Duodenal mucosa (tissue), 2 donors: ENCODE measurements around the gene MGAT1.

Source experiments
- H3K27ac ChIP-seq: one replicate; pipeline ENCODE4 v1.7.0; 2013; ENCODE audit warnings: low read depth, low read length
- H3K27me3 ChIP-seq, 2 donors: one replicate each; pipeline ENCODE4 v1.7.0; 2013; ENCODE audit warnings: low read length in 2 of 2, control low read depth in 1 of 2; ENCODE audit not compliant: insufficient read depth in 2 of 2, control insufficient read depth in 1 of 2
- H3K36me3 ChIP-seq, 2 donors: one replicate each; pipeline ENCODE4 v1.7.0; 2013; ENCODE audit warnings: low read length in 2 of 2, control low read depth in 1 of 2; ENCODE audit not compliant: insufficient read depth in 2 of 2, control insufficient read depth in 1 of 2
- H3K4me1 ChIP-seq, 2 donors: one replicate each; pipeline ENCODE4 v1.7.0; 2013; ENCODE audit warnings: low read length in 2 of 2, control low read depth in 1 of 2; ENCODE audit not compliant: insufficient read depth in 2 of 2, control insufficient read depth in 1 of 2
- H3K4me3 ChIP-seq, 2 donors: one replicate each; pipeline ENCODE4 v1.7.0; 2013; ENCODE audit warnings: low read length in 2 of 2, low read depth in 1 of 2
- H3K9ac ChIP-seq, 2 donors: one replicate each; pipeline ENCODE4 v1.7.0; 2013; ENCODE audit warnings: low read length in 2 of 2, low read depth in 1 of 2
- H3K9me3 ChIP-seq, 2 donors: one replicate each; pipeline ENCODE4 v1.7.0; 2013; ENCODE audit warnings: low read length in 2 of 2, control low read depth in 1 of 2; ENCODE audit not compliant: control insufficient read depth in 1 of 2

Gene MGAT1

GRCh38 chr5:180802325-180803180 lies at the start of gene MGAT1:
Gene MGAT1 (minus strand): TSS chr5:180802806. CDS start chr5:180792971, 9,835 bp downstream.
- Histone ChIP-seq H3K9ac (peak within 1 kb of the TSS; percentile 66 to 98), H3K9me3 (no peaks in the 10 kb centered on the region), H3K27ac (peak within 1 kb of the TSS; percentile 97), H3K4me1 (peaks cover 74 to 84% of the 10 kb centered on the region in 2 donors), H3K36me3 (peaks cover 0 to 24% of the 10 kb centered on the region in 2 donors), H3K4me3 (peak within 1 kb of the TSS; percentile 68 to 89), H3K27me3 (no peaks in the 10 kb centered on the region)

GRCh38 chr5:180850434-180851078 lies 48.0 kb upstream of the MGAT1 start:
- peaks cover 38% of the 10 kb centered on the region in 2 donors for H3K9me3 ChIP-seq
- peaks cover 58 to 59% of the 10 kb centered on the region in 2 donors for H3K36me3 ChIP-seq
- H3K27ac ChIP-seq = no peak overlapping the region
- no peaks in the 10 kb centered on the region for H3K27me3 ChIP-seq
- H3K4me1 ChIP-seq = peaks cover 0 to 5% of the 10 kb centered on the region in 2 donors
- no peak overlapping the region for H3K9ac ChIP-seq
- peak overlapping the region; percentile 17 to 29 for H3K4me3 ChIP-seq

DNA sequence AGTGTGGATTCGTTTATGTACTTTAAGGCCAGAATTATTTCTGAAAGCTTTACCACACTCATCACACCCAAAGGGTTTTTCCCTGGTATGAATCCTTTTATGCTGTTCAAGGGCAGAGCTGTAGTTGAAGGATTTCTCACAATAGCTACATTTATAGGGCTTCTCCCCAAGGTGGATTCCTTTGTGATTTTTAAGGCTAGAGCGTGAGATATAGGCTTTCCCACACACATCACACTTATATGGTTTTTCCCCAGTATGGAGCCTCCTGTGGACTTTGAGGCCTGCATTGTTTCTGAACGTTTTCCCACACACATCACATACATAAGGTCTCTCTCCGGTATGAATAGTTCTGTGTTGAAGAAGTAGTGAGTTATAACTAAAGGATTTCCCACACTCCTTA lies 47.2 kb upstream of the MGAT1 start:
- H3K27ac ChIP-seq = no peak overlapping the region
- no peak overlapping the region for H3K4me3 ChIP-seq
- no peaks in the 10 kb centered on the region for H3K27me3 ChIP-seq
- peaks cover 0 to 5% of the 10 kb centered on the region in 2 donors for H3K4me1 ChIP-seq
- no peak overlapping the region for H3K9ac ChIP-seq
- peaks cover 53% of the 10 kb centered on the region in 2 donors for H3K36me3 ChIP-seq
- peaks cover 38% of the 10 kb centered on the region in 2 donors for H3K9me3 ChIP-seq

- Histone ChIP-seq H3K4me1 (peaks cover 0 to 5% of the 10 kb centered on the region in 2 donors), H3K27me3 (no peaks in the 10 kb centered on the region), H3K4me3 (no peak overlapping the region), H3K36me3 (peaks cover 47 to 48% of the 10 kb centered on the region in 2 donors), H3K9me3 (peaks cover 36 to 38% of the 10 kb centered on the region in 2 donors), H3K9ac (no peak overlapping the region), H3K27ac (no peak overlapping the region)
Observed at GRCh38 chr5:180848878-180849277, 46.3 kb upstream of the MGAT1 start.

DNA sequence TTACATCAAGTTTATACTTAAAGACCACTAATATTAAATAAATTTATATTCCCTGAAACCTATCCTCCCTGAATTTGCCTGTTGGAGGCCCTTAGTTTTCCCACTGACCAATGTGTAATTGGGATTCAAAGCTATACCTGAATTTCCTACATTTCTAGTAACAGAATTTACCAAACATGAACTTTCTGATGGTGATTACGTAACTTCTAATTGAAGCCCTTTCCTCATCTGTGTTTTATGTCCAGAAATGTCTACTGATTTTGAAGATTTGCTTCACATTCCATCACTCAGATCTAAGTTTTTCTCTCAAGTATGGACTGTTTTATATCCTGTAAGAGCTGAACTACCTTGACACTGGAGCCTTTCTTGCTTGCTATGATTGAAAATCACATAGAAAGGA lies 45.7 kb upstream of the MGAT1 start:
- no peaks in the 10 kb centered on the region for H3K27me3 ChIP-seq
- H3K9ac ChIP-seq = no peak overlapping the region
- peaks cover 0 to 5% of the 10 kb centered on the region in 2 donors for H3K4me1 ChIP-seq
- H3K36me3 ChIP-seq = peaks cover 44 to 48% of the 10 kb centered on the region in 2 donors
- no peak overlapping the region for H3K27ac ChIP-seq
- peaks cover 36 to 38% of the 10 kb centered on the region in 2 donors for H3K9me3 ChIP-seq
- H3K4me3 ChIP-seq = no peak overlapping the region

- Histone ChIP-seq H3K27me3 (no peaks in the 10 kb centered on the region), H3K9me3 (peaks cover 34 to 38% of the 10 kb centered on the region in 2 donors), H3K4me1 (no peaks in the 10 kb centered on the region), H3K36me3 (peaks cover 40 to 42% of the 10 kb centered on the region in 2 donors), H3K27ac (no peak overlapping the region), H3K4me3 (no peak overlapping the region), H3K9ac (no peak overlapping the region)
Observed at GRCh38 chr5:180847026-180847425, 44.4 kb upstream of the MGAT1 start.

DNA sequence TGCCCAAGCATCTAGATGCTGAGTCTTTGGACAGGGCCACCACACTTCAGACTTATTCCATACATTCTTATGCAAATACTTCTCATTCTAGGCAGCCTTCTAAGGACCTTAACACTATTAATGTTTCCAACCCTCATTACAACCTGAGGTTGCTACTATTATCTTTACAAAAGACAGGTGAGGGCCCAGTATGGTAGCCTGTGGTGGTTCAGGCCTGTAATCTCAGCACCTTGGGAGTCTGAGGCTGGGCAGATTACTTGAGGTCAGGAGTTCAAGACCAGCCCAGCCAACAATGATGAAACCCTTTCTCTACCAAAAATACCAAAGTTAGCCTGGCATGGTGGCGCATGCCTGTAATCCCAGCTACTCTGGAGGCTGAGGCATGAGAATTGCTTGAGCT lies 42.3 kb upstream of the MGAT1 start:
- peaks cover 19 to 23% of the 10 kb centered on the region in 2 donors for H3K36me3 ChIP-seq
- no peak overlapping the region for H3K4me3 ChIP-seq
- no peak overlapping the region for H3K27ac ChIP-seq
- peaks cover 19 to 20% of the 10 kb centered on the region in 2 donors for H3K9me3 ChIP-seq
- H3K4me1 ChIP-seq = no peaks in the 10 kb centered on the region
- no peaks in the 10 kb centered on the region for H3K27me3 ChIP-seq
- H3K9ac ChIP-seq = no peak overlapping the region

DNA sequence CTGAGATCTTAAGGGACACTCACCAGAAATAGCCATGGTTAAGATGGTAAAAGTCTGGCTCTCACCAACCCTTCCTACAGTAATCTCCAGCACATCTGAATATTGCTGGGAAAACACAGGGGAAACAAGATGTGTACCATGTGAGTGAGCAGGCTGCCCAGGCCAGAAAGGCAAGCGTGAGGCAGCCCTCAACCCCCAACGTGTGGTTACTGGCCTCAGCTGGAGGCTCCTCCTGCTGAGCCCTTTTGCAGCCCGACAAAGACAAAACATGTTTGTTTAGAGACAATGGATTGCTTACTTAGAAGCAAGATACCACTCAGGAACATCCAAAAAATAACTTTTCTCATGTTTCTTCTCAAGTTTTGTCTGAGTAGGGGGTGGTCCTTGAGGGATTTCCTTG lies 41.8 kb upstream of the MGAT1 start:
- Histone ChIP-seq H3K27me3 (no peaks in the 10 kb centered on the region), H3K4me3 (no peak overlapping the region), H3K9me3 (peaks cover 15 to 16% of the 10 kb centered on the region in 2 donors), H3K27ac (no peak overlapping the region), H3K36me3 (peaks cover 15 to 19% of the 10 kb centered on the region in 2 donors), H3K4me1 (no peaks in the 10 kb centered on the region), H3K9ac (no peak overlapping the region)

GRCh38 chr5:180839935-180840334 lies 37.3 kb upstream of the MGAT1 start:
- no peaks in the 10 kb centered on the region for H3K27me3 ChIP-seq
- H3K4me3 ChIP-seq = no peak overlapping the region
- H3K4me1 ChIP-seq = no peaks in the 10 kb centered on the region
- no peak overlapping the region for H3K9ac ChIP-seq
- no peaks in the 10 kb centered on the region for H3K9me3 ChIP-seq
- no peak overlapping the region for H3K27ac ChIP-seq
- peaks cover 5 to 31% of the 10 kb centered on the region in 2 donors for H3K36me3 ChIP-seq

- Histone ChIP-seq H3K27ac (no peak overlapping the region), H3K27me3 (no peaks in the 10 kb centered on the region), H3K9me3 (no peaks in the 10 kb centered on the region), H3K4me3 (no peak overlapping the region), H3K4me1 (no peaks in the 10 kb centered on the region), H3K9ac (no peak overlapping the region), H3K36me3 (peaks cover 9 to 38% of the 10 kb centered on the region in 2 donors)
Observed at GRCh38 chr5:180839227-180839626, 36.6 kb upstream of the MGAT1 start.
